H1 (cell line): ENCODE data around the gene PPP1R1B. TPM values are rescaled to one million over a fixed set of nuclear protein-coding genes. Genes with fewer than 3 reads are reported as not detected.
A peak's percentile ranks its signal among the peaks of the same experiment; 100 is the strongest.

Source experiments
- CTCF ChIA-PET: fragments of 300-600 bp; sonication (Branson Sonifier 250); formaldehyde crosslinking; loops from one replicate; lab custom pipeline; 2021; ENCODE audit not compliant: partially characterized antibody; lab: Charles Lee
- POLR2A ChIA-PET: fragments of 300-600 bp; sonication (Branson Sonifier 250); formaldehyde crosslinking; loops from one replicate; lab custom pipeline; 2021; ENCODE audit warnings: inconsistent platforms; ENCODE audit not compliant: partially characterized antibody; lab: Charles Lee
- DNase-seq, 2 experiments: peaks; one replicate each; pipeline versions ENCODE4 v3.0.0 to v3.0.0-alpha.2; 2010 to 2022; ENCODE audit warnings: low spot score in 2 of 2, low read depth in 1 of 2, mixed read lengths in 1 of 2
- FAIRE-seq: peaks from 2 replicates; lab custom pipeline; 2011; peaks lifted over from hg19 to GRCh38; lab: Jason Lieb, UNC
- H2AFZ ChIP-seq: 2 replicates; pipeline ENCODE4 v1.8.1; 2012; ENCODE audit warnings: low read length, inconsistent platforms
- H2AK5ac ChIP-seq: 2 replicates; pipeline ENCODE4 v1.6.1; 2013; ENCODE audit warnings: low read depth, low read length
- H2BK120ac ChIP-seq: replicated peaks from 2 replicates; pipeline ENCODE3; 2013; ENCODE audit warnings: low read depth, low read length, inconsistent platforms
- H2BK12ac ChIP-seq: 2 replicates; pipeline ENCODE4 v1.6.1; 2013; ENCODE audit warnings: low read depth, low read length
- H2BK15ac ChIP-seq: 2 replicates; pipeline ENCODE4 v1.6.1; 2013; ENCODE audit warnings: low read length
- H2BK20ac ChIP-seq: 2 replicates; pipeline ENCODE4 v1.6.1; 2013; ENCODE audit warnings: low read length
- H2BK5ac ChIP-seq: 2 replicates; pipeline ENCODE4 v1.6.1; 2013; ENCODE audit warnings: low read depth, low read length
- H3K14ac ChIP-seq: 2 replicates; pipeline ENCODE4 v1.6.1; 2013; ENCODE audit warnings: inconsistent platforms; ENCODE audit not compliant: insufficient read length
- H3K18ac ChIP-seq: 2 replicates; pipeline ENCODE4 v1.6.1; 2013; ENCODE audit warnings: low read length; ENCODE audit errors: extremely low read depth
- H3K23ac ChIP-seq: 2 replicates; pipeline ENCODE4 v1.6.1; 2013; ENCODE audit warnings: inconsistent platforms; ENCODE audit not compliant: insufficient read length
- H3K23me2 ChIP-seq: 2 replicates; pipeline ENCODE4 v1.6.1; 2013; ENCODE audit warnings: low read depth, low read length
- H3K27ac ChIP-seq: 2 replicates; pipeline ENCODE4 v1.6.1; 2011; ENCODE audit warnings: low read depth, low read length, inconsistent platforms
- H3K27me3 ChIP-seq, 4 experiments: replicated peaks in 1 of 4; 1 replicate in 1 of 4; 2 replicates in 3 of 4; pipeline versions ENCODE4 v1.6.1 to v1.8.1; 2011 to 2013; ENCODE audit warnings: low read length in 3 of 4, mild to moderate bottlenecking in 3 of 4, inconsistent platforms in 2 of 4, mixed read lengths in 2 of 4, moderate library complexity in 1 of 4; ENCODE audit not compliant: control insufficient read depth in 3 of 4, insufficient read depth in 3 of 4; ENCODE audit errors: extremely low read depth in 1 of 4
- H3K36me3 ChIP-seq, 4 experiments: 2 replicates each; pipeline versions ENCODE4 v1.6.1 to v1.8.1; 2011 to 2013; ENCODE audit warnings: mild to moderate bottlenecking in 4 of 4, low read length in 3 of 4, moderate library complexity in 2 of 4, control low read depth in 1 of 4, inconsistent platforms in 1 of 4; ENCODE audit not compliant: insufficient read depth in 4 of 4, control insufficient read depth in 2 of 4
- H3K4ac ChIP-seq: replicated peaks from 2 replicates; pipeline ENCODE3; 2013; ENCODE audit warnings: low read length, low read depth, mixed read lengths, inconsistent platforms; ENCODE audit not compliant: insufficient read length
- H3K4me1 ChIP-seq, 4 experiments: replicated peaks in 1 of 4; 1 replicate in 1 of 4; 2 replicates in 3 of 4; pipeline versions ENCODE4 v1.6.1 to v1.8.1; 2011 to 2013; ENCODE audit warnings: low read length in 3 of 4, inconsistent platforms in 2 of 4, mixed read lengths in 1 of 4; ENCODE audit not compliant: insufficient read depth in 4 of 4, control insufficient read depth in 3 of 4
- H3K4me2 ChIP-seq, 2 experiments: 2 replicates each; pipeline versions ENCODE4 v1.6.1 to v1.8.1; 2011 to 2013; ENCODE audit warnings: low read depth in 2 of 2, low read length in 2 of 2, control low read depth in 1 of 2, inconsistent platforms in 1 of 2, mild to moderate bottlenecking in 1 of 2; ENCODE audit not compliant: insufficient read depth in 1 of 2
- H3K4me3 ChIP-seq, 4 experiments: fragments of 200-600, 300-600 bp in 1 of 4; sonication (generic), shearing (Covaris generic), sonication (Bioruptor Twin) in 1 of 4; 2 replicates each; pipeline versions ENCODE4 v1.5.1 to v1.8.1; 2011 to 2016; ENCODE audit warnings: low read length in 4 of 4, low read depth in 3 of 4, control low read depth in 2 of 4, inconsistent platforms in 2 of 4, mild to moderate bottlenecking in 2 of 4, mixed read lengths in 1 of 4, moderate library complexity in 1 of 4; ENCODE audit not compliant: insufficient read depth in 2 of 4; ENCODE audit errors: extremely low read depth in 1 of 4
- H3K56ac ChIP-seq: replicated peaks from 2 replicates; pipeline ENCODE3; 2013; ENCODE audit warnings: low read depth, mild to moderate bottlenecking, mixed read lengths, low read length, inconsistent platforms; ENCODE audit not compliant: insufficient read length
- H3K79me1 ChIP-seq: 2 replicates; pipeline ENCODE4 v1.6.1; 2013; ENCODE audit warnings: low read depth, low read length, control low read depth
- H3K79me2 ChIP-seq, 2 experiments: 2 replicates each; pipeline versions ENCODE4 v1.6.1 to v1.8.1; 2012 to 2013; ENCODE audit warnings: low read length in 2 of 2, mild to moderate bottlenecking in 2 of 2, inconsistent platforms in 1 of 2; ENCODE audit not compliant: insufficient read depth in 2 of 2, control insufficient read depth in 1 of 2
- H3K9ac ChIP-seq, 4 experiments: replicated peaks in 1 of 4; 1 replicate in 1 of 4; 2 replicates in 3 of 4; pipeline versions ENCODE4 v1.6.1 to v1.8.1; 2011 to 2013; ENCODE audit warnings: low read depth in 3 of 4, low read length in 3 of 4, control low read depth in 2 of 4, mild to moderate bottlenecking in 2 of 4, moderate library complexity in 2 of 4, inconsistent platforms in 1 of 4; ENCODE audit errors: extremely low read depth in 1 of 4
- H3K9me3 ChIP-seq, 2 experiments: 2 replicates each; pipeline versions ENCODE4 v1.6.1 to v1.8.1; 2012 to 2013; ENCODE audit warnings: mild to moderate bottlenecking in 2 of 2, moderate library complexity in 2 of 2, control low read depth in 1 of 2, inconsistent platforms in 1 of 2, low read depth in 1 of 2, low read length in 1 of 2, mixed read lengths in 1 of 2; ENCODE audit not compliant: insufficient read depth in 2 of 2
- H4K20me1 ChIP-seq, 2 experiments: replicated peaks in 1 of 2; 2 replicates each; pipeline versions ENCODE3 to v1.8.1; 2011 to 2013; ENCODE audit warnings: inconsistent platforms in 2 of 2, low read length in 2 of 2, mild to moderate bottlenecking in 1 of 2; ENCODE audit not compliant: insufficient read depth in 2 of 2, control insufficient read depth in 1 of 2
- H4K5ac ChIP-seq: 2 replicates; pipeline ENCODE4 v1.6.1; 2013; ENCODE audit warnings: low read length, low read depth, mixed read lengths, inconsistent platforms; ENCODE audit not compliant: insufficient read length
- H4K8ac ChIP-seq: 2 replicates; pipeline ENCODE4 v1.8.0; 2013; ENCODE audit warnings: mild to moderate bottlenecking, moderate library complexity, low read length, inconsistent platforms; ENCODE audit not compliant: insufficient read depth; ENCODE audit errors: extremely low read depth
- H4K91ac ChIP-seq: replicated peaks from 2 replicates; pipeline ENCODE3; 2013; ENCODE audit warnings: low read length, mixed read lengths, inconsistent platforms; ENCODE audit not compliant: insufficient read length
- EGR1 ChIP-seq: IDR thresholded peaks from 2 replicates; pipeline ENCODE4 v1.6.1; 2011; ENCODE audit warnings: low read depth, low read length, borderline replicate concordance
- EZH2 ChIP-seq: fragments of 200-600 bp; sonication (generic); IDR thresholded peaks from 2 replicates; pipeline ENCODE4 v1.7.1; 2012; ENCODE audit warnings: low read depth, mild to moderate bottlenecking, moderate library complexity, low read length, inconsistent platforms; ENCODE audit not compliant: severe bottlenecking
- WGBS, 2 experiments: shearing (Covaris generic) in 1 of 2; methylation state at CpG; one replicate each; pipeline versions ENCODE4 v1.1.6 to v1.1.7; 2013 to 2015; ENCODE audit warnings: low lambda C conversion rate in 2 of 2, mixed read lengths in 2 of 2, inconsistent platforms in 1 of 2, low coverage in 1 of 2, missing lambda C conversion rate in 1 of 2; ENCODE audit not compliant: insufficient replicate concordance in 2 of 2, insufficient coverage in 1 of 2, insufficient read length in 1 of 2; ENCODE audit errors: extremely low coverage in 1 of 2, missing lambda C conversion rate in 1 of 2; 5-methylcytosine and 5-hydroxymethylcytosine counted together
- polyA plus RNA-seq, 7 experiments: library from polyadenylated mRNA; depleted of rRNA in 3 of 7; stranded (reverse) in 5 of 7; unstranded in 2 of 7; fragments of >200 nt in 5 of 7; fragments of 200-250 nt in 2 of 7; gene quantifications; 1 replicate in 5 of 7; 2 replicates in 1 of 7; 4 replicates in 1 of 7; pipeline versions ENCODE4 v1.2.1 to v1.2.3, GENCODE V29; 2011 to 2013; ENCODE audit warnings: missing spikeins in 2 of 7, mixed read lengths in 2 of 7
- total RNA-seq: library from RNA; stranded (reverse); fragmentation: NEBNext Ultra II Directional; extraction: Animal tissue kit (Norgen Biotek cat#: 25700); gene quantifications from 2 replicates; pipeline ENCODE4 v1.2.1, GENCODE V29; 2021

Gene PPP1R1B
- total and polyA plus RNA-seq, 2 of the 8 experiments (the other 6 are each of a cell fraction or from before 2014, with no cell fraction given): 10.7 to 22.3 TPM

DNA sequence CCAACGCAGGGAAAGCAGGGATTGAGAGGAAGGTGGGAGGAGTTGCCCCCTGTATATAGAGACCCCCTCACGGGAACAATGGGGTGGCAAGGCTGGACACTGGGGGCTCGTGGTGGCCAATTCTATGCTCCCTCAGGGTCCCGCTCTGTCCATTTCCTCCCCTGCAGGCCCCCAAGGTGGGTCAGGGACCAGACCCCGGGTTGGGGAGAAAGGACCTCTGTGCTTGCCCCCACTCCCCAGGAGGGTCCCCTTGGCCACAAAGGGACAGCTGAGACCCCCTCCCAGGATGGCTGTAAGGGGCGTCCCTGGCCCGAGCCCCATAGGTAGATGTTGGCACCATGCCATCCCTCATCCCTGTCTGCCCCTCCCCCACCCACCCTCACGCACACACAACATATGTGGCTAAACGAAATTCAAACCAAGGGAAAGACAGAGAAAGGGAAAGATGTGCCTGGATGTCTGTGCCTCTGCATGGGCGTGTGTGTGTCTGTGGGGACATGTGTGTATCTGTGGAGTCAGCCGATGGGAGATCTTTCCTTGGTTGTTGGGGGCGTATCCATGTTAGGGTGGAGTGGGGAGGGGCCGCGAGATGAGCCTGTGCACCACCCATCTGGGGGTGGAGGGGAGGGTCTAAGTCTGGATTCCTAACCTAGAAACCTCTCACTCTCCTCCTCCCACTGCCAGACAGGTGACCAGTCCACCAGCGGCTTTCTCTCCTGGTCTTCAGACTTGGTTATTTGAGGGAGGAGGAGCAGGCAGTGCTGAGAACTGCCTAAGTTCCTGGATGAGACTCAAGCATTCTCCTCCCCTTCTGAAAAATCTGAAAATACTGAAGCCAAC, 18.4 kb upstream of the PPP1R1B start:
- H4K5ac ChIP-seq: no peak overlapping the region
- no peak overlapping the region for H3K23ac ChIP-seq
- no peak overlapping the region for H4K91ac ChIP-seq
- H3K4me2 ChIP-seq: peak overlapping the region; percentile 90; a peak in 3 of 4 replicates
- H3K18ac ChIP-seq: no peak overlapping the region; the same call in 1 of the 2 replicates
- H2BK5ac ChIP-seq: no peak overlapping the region
- no peak overlapping the region for H2BK120ac ChIP-seq
- H3K36me3 ChIP-seq: no peaks in the 10 kb centered on the region
- H3K4me1 ChIP-seq: peaks cover 0 to 36% (median 18%) of the 10 kb centered on the region in 4 experiments; a peak in 6 of 7 replicates
- no peaks in the 10 kb centered on the region for H3K79me2 ChIP-seq
- peaks cover 55 to 89% (median 73%) of the 10 kb centered on the region in 4 experiments for H3K27me3 ChIP-seq
- DNase-seq (peak in 1 of 2 experiments; percentile 49), FAIRE-seq (no peak)
- H3K23me2 ChIP-seq: peaks cover 14% of the 10 kb centered on the region; the same call in 1 of the 2 replicates
- no peak for TF ChIP-seq EGR1
- TF ChIP-seq EZH2: peak; percentile 53
- H2AK5ac ChIP-seq: no peak overlapping the region
- ChIA-PET POLR2A (interaction anchor here (0.7 to 1.3 kb wide), 2 partner anchors 10 to 67 kb away, joined by 3 read pairs; no protein-coding TSS in a partner anchor), CTCF (interaction anchor here (10.7 to 19.1 kb wide), 2 partner anchors 13 to 60 kb away, joined by 140 to 310 read pairs; partner anchors contain the start of gene PPP1R1B)
- H3K14ac ChIP-seq: no peak overlapping the region
- H3K9me3 ChIP-seq: no peaks in the 10 kb centered on the region
- no peak overlapping the region for H3K56ac ChIP-seq
- H3K4ac ChIP-seq: no peak overlapping the region
- no peak overlapping the region for H2BK15ac ChIP-seq
- H3K9ac ChIP-seq: no peak overlapping the region
- H3K27ac ChIP-seq: no peak overlapping the region
- no peak overlapping the region for H2BK12ac ChIP-seq
- no peaks in the 10 kb centered on the region for H3K79me1 ChIP-seq
- peak overlapping the region in 1 of 4 experiments; percentile 12; a peak in 1 of 8 replicates for H3K4me3 ChIP-seq
- WGBS, 2 experiments: 18% methylated on average over 14 of the region's 15 CpGs; no CpG with 5 or more reads in 1 of the 2 experiments
- no peak overlapping the region for H4K8ac ChIP-seq
- H2AFZ ChIP-seq: no peak overlapping the region
- H2BK20ac ChIP-seq: no peak overlapping the region
- H4K20me1 ChIP-seq: peaks cover 0 to 6% of the 10 kb centered on the region in 2 experiments
